MCF 10A (cell line): ENCODE results near the gene GMDS. TPM values are rescaled to one million over a fixed set of nuclear protein-coding genes. Genes with fewer than 3 reads are reported as not detected.

Experiments
- BruUV-seq: library from RNA; stranded (reverse); fragments of 400-500 nt; replicated peaks from 2 replicates; lab custom pipeline; 2021; lab: Mats Ljungman, UMichigan
- CTCF ChIA-PET: fragments of 300-600 bp; sonication (Branson Sonifier 250); formaldehyde crosslinking; extraction: SDS; loops from one replicate; lab custom pipeline; 2021; ENCODE audit warnings: antibody characterized with exemption, inconsistent platforms; lab: Yijun Ruan, JAX
- POLR2A ChIA-PET: fragments of 300-600, 350-650 bp; sonication (Branson Sonifier 250); formaldehyde crosslinking; extraction: SDS; loops from one replicate; lab custom pipeline; 2020; ENCODE audit warnings: antibody characterized with exemption, inconsistent platforms; lab: Yijun Ruan, JAX
- DNase-seq: peaks from one replicate; pipeline ENCODE4 v3.0.0-alpha.2; 2018; ENCODE audit not compliant: unreplicated experiment
- H3K27ac Mint-ChIP-seq: one replicate; pipeline ENCODE4 v1.8.0; 2022; ENCODE audit warnings: mild to moderate bottlenecking, low read depth, mixed read lengths; ENCODE audit not compliant: unreplicated experiment
- H3K27me3 Mint-ChIP-seq: one replicate; pipeline ENCODE4 v1.8.0; 2022; ENCODE audit warnings: mixed read lengths; ENCODE audit not compliant: insufficient read depth, unreplicated experiment
- H3K36me3 Mint-ChIP-seq: one replicate; pipeline ENCODE4 v1.8.0; 2022; ENCODE audit warnings: mild to moderate bottlenecking, moderate library complexity, mixed read lengths; ENCODE audit not compliant: insufficient read depth, unreplicated experiment
- H3K4me1 Mint-ChIP-seq: one replicate; pipeline ENCODE4 v1.8.0; 2022; ENCODE audit warnings: mixed read lengths; ENCODE audit not compliant: insufficient read depth, unreplicated experiment
- H3K4me3 Mint-ChIP-seq: one replicate; pipeline ENCODE4 v1.8.0; 2022; ENCODE audit warnings: mild to moderate bottlenecking, moderate library complexity, mixed read lengths; ENCODE audit not compliant: unreplicated experiment
- H3K9me3 Mint-ChIP-seq: one replicate; pipeline ENCODE4 v1.8.0; 2022; ENCODE audit warnings: mixed read lengths; ENCODE audit not compliant: unreplicated experiment
- intact Hi-C: fragments of 100-400 bp; cut with micrococcal nuclease; formaldehyde crosslinking; loops from 2 replicates; pipeline ENCODE4 v1.14.1; 2022
- total RNA-seq: library from RNA; stranded (reverse); gene quantifications from 2 replicates; pipeline ENCODE4 v1.2.3, GENCODE V29; 2022
- TF ChIP-seq, protein P1 (sequence below): fragments of 200-600 bp; IDR thresholded peaks from one replicate; pipeline ENCODE4 v1.8.0; 2022; ENCODE audit warnings: antibody characterized with exemption, mild to moderate bottlenecking; ENCODE audit not compliant: unreplicated experiment

Gene GMDS
- total RNA-seq, 1 experiment from 2014 or later: 24.9 TPM

DNA sequence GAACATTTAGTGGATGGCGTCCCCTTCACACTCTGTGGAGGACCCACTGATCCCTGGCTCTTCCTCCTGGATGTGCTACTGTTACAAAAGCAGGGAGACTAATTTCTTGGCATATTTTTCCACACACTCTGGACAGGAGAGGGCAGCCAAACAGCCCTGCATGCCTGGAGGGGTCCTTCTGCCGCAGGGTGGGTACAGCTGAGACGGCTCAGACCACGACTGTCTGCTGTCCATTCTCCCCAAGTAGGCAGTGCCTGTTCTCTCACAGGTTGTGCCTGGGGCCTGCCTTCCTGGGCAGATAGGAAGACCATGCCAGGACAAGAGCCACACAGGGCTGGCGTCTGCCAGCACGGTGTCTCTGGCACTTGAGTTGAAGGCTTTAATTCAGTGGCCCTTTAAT, 375.6 kb downstream of the GMDS start:
- CTCF ChIA-PET: interaction anchor here (0.7 kb wide), 1 partner anchor 202 kb away, joined by 3 read pairs; no protein-coding TSS in a partner anchor
- intact Hi-C loops: no loop called here
- no peak overlapping the region for H3K27ac Mint-ChIP-seq

DNA sequence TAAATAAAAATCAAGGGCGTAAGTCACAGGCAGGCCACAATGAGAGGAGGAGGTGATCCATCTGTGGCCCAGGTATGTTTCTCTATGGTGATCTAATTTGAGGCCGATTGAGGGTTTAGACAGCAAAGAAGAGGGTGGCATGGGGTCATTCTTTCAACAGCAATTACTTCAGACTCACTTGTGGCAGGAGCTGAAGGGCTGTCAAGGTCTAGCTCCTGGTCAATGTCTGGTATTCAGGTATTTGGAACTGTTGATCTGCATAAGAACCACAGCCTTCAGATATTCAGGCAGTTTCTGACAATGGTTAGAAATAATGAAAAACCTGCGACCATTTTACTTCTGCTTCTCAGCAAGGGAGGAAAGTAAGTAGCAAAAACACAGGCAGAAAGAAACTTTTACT, 376.1 kb downstream of the GMDS start:
- Mint-ChIP-seq H3K9me3 (no peaks in the 10 kb centered on the region), H3K4me1 (no peaks in the 10 kb centered on the region), H3K27me3 (no peaks in the 10 kb centered on the region), H3K27ac (no peak overlapping the region), H3K36me3 (no peaks in the 10 kb centered on the region), H3K4me3 (no peak overlapping the region)
- ChIA-PET CTCF (no interaction called here), POLR2A (no interaction called here)
- no peak for DNase-seq
- intact Hi-C loops: no loop called here
- BruUV-seq: no TSS peak
- TF ChIP-seq, protein P1, sequence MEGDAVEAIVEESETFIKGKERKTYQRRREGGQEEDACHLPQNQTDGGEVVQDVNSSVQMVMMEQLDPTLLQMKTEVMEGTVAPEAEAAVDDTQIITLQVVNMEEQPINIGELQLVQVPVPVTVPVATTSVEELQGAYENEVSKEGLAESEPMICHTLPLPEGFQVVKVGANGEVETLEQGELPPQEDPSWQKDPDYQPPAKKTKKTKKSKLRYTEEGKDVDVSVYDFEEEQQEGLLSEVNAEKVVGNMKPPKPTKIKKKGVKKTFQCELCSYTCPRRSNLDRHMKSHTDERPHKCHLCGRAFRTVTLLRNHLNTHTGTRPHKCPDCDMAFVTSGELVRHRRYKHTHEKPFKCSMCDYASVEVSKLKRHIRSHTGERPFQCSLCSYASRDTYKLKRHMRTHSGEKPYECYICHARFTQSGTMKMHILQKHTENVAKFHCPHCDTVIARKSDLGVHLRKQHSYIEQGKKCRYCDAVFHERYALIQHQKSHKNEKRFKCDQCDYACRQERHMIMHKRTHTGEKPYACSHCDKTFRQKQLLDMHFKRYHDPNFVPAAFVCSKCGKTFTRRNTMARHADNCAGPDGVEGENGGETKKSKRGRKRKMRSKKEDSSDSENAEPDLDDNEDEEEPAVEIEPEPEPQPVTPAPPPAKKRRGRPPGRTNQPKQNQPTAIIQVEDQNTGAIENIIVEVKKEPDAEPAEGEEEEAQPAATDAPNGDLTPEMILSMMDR: no peak

More for the DNA sequence above, 375.6 kb downstream of the GMDS start:
- Mint-ChIP-seq H3K27me3 (no peaks in the 10 kb centered on the region), H3K4me1 (no peaks in the 10 kb centered on the region), H3K9me3 (no peaks in the 10 kb centered on the region), H3K36me3 (no peaks in the 10 kb centered on the region), H3K4me3 (no peak overlapping the region)
- no TSS peak for BruUV-seq
- DNase-seq: no peak
- TF ChIP-seq, protein P1: no peak
- POLR2A ChIA-PET: no interaction called here

DNA sequence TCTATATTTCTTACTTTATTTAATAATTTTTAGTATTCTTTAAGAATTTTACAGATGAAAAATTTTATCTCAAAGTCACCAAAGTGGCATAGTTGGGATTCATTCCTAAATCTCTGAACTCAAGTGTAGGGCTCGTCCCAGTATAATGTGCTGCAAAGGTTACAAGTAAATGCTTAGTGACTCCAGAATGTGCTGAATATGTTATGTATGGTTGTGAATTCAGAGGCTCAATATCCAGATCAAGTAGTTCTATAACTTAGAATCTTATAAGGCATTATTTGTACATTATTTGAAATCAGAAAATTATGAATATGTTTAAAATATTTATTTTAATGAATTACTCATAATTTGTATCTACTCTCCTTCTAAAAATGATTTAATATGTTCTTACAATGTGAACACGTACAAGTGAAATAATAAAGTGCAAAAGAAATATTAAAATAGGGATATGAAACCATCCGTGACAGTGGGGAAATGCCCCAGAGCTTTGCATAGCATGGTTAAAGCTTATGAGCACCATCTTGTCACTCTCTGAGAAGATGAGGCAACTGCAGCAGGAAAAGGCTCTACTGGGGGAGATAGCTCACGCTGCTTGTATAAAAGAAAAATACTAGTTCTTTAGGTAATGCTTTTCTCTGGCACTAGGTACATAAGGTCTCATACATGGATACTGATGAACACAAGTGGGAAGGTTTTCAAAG, 376.7 kb downstream of the GMDS start:
- intact Hi-C loops: no loop called here
- no peaks in the 10 kb centered on the region for H3K4me1 Mint-ChIP-seq
- ChIA-PET CTCF (no interaction called here), POLR2A (no interaction called here)
- H3K36me3 Mint-ChIP-seq: no peaks in the 10 kb centered on the region
- no peak overlapping the region for H3K27ac Mint-ChIP-seq
- TF ChIP-seq, protein P1: no peak
- DNase-seq: no peak
- no TSS peak for BruUV-seq
- no peaks in the 10 kb centered on the region for H3K27me3 Mint-ChIP-seq
- H3K4me3 Mint-ChIP-seq: no peak overlapping the region
- no peaks in the 10 kb centered on the region for H3K9me3 Mint-ChIP-seq

DNA sequence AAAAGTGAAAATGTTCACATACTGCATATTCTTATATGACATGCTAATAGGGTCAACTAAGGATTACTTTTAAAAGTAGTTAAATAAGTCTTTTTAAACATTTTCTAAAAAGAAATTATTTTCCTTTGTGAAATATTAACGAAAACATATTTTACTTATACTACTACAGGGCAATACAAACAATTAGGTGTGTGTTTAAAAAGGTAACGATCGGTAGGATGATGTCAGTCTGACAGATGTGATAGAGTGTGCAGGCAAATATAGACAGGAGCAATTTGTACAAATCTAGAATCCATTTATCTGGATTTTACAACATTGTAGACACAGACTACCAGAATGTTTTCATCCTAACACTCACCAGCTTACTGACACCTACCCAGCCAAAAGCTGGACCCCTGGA, 378.2 kb downstream of the GMDS start:
- ChIA-PET POLR2A (no interaction called here), CTCF (interaction anchor here (0.6 kb wide), 2 partner anchors 180 to 303 kb away, joined by 3 to 5 read pairs; no protein-coding TSS in a partner anchor)
- no peak overlapping the region for H3K27ac Mint-ChIP-seq

More for the DNA sequence above, 378.2 kb downstream of the GMDS start:
- Mint-ChIP-seq H3K36me3 (no peaks in the 10 kb centered on the region), H3K4me1 (no peaks in the 10 kb centered on the region), H3K9me3 (no peaks in the 10 kb centered on the region), H3K27me3 (no peaks in the 10 kb centered on the region), H3K4me3 (no peak overlapping the region)
- TF ChIP-seq, protein P1: no peak
- no peak for DNase-seq
- BruUV-seq: no TSS peak
- intact Hi-C loops: no loop called here
